NOMO-1 (cell line): Measurements from ENCODE around the gene EGF.
"Not testable (repeated sequence)": the region's sequence is repeated elsewhere in the genome, so short reads cannot be mapped to it uniquely, and the experiment has no call there.

Source experiments
- DNase-seq, 2 experiments: peaks; one replicate each; lab custom pipeline; 2025; ENCODE audit not compliant: unreplicated experiment in 2 of 2; lab: John Stamatoyannopoulos, UW

The EGF gene

DNA sequence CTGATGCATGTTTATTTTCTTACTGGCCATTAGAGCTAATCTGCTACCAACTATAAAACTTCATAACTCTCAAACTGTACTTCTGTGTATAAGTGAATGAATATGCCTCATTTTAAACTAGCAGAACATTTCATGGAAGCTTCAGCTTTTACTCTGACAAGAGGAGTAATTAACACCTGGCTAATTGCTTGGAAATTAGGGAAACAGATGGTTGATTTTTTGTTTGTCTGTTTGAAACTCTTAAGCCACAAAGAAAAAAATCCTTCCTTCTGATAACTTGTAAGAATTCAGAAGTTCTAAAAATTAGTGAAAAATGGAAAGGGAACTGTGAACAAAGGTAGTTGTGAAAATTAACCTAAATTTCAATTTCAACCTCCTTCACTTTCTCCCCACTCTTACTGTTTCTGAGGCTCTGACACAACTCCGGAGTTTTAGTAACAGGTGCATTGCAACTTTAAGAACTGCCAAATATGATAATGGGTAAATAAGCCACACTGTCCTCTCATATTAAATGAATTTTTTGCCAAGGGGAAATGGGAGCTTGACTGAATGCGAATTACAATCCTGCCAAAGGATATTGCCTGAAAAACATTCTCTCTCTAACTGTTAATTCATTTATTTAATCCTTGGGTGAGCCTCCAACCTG is 1.0 kb downstream of the EGF start:
- no peak for DNase-seq

DNA sequence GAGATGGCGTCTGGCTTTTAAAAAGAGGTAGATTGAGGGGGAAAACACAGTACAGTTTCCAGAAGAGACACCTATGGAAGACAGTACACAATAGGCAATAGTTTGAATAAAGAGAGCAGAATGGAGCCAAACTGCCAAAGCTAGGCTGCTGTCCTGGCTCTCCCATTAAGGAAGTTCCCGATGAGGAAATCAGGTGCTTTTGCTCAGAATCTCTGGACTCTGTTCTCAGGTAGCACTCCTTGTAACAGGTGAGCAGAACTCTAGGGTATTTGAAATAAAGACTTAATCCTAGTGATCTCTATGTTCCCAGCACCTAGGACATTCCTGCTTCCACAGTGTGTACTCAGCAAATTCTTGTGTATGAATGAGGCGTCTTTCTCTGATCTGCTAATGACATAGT is 1.6 kb downstream of the EGF start:
- DNase-seq: no peak

DNA sequence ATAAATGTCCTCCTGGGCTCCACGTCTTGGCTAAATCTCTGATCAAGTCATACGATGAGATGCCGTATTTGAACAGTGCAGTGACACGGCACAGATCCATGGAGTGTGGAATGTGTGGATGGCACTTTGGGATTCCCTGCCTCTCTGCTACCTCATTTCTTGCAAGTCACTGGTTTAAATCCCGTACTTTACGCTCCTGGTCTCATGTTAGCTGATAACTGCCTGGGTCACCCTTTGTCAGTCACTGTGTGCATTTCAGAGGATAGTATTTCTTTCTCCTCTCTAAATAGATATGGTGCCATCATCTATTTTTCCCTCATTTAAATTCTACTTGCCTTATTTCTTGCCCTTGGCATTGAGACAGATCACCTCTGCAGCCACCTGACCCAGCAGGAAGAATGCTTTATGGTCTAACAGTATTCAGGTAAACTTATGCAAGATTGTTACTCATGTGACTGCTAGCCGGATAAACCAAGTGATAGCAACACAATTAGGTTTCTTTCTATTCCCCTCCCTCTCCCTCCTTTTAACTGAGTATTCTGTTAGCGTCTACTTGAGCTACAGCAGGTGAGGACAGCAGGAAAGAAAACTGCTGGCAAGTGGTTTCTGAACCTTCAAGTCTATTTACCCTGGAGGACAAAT is 2.8 kb downstream of the EGF start:
- DNase-seq: no peak

DNA sequence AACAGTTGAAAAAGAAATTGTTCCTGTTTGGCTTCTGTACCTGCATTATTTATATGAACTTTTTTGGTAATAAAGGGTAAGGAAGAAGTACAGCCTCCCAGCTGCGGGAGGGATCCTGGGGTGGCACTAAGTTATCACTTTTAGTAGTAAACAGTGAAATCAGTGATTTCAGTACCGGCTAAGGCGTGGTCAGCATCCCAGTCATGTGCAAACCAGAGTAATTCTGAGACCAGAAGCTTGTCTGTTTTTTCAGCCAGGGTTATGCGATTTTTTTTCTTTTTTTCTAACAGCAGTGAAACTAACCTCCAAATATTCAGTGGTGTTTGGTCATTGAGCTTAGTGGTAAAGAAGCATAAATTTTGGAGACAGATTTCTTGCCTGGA is 3.3 kb downstream of the EGF start:
- no peak for DNase-seq

DNA sequence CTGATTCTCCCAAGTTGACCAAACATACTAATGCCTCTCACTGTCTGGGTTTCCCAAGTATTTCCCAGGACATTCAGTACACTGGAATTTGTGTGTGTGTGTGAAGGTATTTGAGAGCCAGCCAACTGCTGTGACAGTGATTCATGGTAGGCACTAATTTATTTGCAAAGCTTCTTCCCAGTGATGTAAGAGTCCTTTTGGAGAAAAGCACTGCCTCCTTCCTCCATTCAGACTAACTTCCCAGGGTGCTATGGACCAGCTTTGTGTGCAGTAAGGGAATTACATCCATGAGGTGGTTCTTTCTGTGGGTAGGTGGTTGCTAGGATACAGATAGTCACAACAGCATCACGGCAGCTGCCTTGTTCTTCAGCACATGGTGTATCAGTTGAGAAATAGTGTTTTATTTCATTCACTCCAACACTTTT is 8.7 kb downstream of the EGF start:
- no peak for DNase-seq

DNA sequence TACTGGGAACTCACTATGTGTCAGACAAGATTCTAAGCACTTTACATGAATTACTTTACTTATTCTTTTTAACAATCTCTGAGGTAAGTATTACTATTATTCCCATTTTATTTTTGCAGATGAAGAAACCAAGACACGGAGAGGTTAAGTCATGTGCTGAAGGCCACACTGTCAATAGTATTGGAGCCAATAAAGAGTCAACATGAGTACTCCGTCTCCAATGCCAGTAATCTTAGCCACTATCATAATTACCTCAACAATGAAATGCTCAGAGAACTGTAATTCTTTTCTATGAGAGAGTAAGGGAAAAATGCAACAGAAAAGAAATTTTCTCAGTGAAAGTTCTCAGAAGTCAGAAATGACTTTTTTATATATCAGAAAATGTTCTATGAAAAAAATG is 12.7 kb downstream of the EGF start:
- no peak for DNase-seq

DNA sequence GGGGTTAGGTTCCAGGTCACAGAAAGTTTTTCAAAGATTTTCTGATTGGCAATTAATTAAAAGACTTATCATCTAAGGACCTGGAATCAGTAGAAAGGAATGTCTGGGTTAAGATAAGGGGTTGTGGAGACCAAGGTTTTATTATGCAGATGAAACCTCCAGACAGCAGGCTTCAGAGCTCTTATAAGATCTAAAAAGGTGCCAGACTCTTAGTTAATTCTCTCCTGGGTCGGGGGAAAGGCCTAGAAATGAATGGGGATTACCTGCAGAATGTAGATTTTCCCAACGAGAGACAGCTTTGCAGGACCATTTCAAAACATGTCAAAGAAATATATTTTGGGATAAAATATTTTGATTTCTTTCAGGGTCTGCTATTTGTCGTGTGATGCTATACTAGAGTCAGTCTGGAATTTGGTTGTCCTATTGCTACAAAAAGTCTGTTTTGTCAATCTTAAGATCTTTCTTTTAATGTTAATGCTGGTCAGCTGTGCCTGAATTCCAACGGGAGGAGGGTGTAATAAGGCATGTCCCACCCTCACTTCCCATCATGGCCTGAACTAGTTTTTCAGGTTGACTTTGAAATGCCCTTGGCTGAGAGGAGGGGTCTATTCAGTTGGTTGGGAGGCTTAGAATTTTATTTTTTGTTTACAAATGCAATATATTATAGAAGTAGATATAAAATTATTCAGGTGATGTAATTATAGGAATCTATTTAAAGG is 15.8 kb downstream of the EGF start:
- DNase-seq: no peak

DNA sequence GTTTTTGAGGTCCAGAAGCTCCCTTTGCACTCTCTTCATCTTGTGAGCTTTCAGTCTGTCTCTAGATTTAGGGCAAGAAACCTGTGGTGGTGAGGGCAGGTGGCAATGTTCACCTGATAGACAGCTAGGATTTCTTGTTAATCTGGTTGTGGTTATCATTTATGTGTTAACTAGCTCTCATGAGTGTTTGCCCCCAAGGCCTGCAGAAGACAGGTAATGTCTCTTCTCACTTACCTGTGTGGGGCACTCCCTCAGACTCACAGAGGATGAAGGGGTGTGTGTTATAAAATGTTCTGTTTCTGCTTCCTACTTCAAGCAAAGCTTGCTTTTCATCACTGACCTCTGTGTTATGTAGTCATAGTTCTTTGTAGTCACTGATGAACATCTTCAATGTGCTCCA is 17.8 kb downstream of the EGF start:
- DNase-seq: no peak

DNA sequence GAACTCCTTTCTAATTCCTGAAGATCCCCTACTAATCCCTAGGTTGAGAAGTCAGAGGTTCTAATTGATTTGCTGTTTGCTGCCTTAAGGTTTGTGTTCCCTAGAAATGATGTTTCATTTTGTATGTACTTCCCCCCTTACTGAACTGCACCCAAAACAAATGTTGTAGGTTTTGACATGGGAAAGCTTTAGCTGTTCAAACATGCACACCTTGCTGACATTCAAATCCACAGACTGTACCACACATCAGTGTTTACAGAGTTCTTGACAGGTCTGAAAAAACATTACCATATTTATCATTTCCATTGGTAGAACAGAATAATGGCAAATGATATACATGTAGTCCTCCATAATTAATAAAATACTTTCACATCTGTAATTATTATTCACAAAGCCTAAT is 18.2 kb downstream of the EGF start:
- DNase-seq: no peak

DNA sequence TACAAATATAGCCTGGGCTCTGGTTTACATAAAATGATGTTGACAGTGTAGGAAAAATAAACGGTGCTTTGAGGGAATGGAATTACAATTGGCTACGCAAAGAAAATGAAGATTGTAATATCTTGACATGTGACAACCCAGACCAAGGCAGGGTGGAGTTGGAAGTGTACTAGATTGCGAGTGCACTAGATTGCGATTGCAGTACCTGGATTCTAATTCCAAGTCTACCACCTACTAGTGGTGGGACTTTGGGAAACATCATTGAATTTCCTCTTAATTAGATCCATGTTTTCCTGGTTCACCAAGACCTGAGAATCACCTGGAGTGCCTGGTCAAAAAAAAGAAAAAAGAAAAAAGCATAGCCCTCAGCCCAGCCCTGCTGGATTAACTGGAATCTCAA is 18.6 kb downstream of the EGF start:
- DNase-seq: no peak

DNA sequence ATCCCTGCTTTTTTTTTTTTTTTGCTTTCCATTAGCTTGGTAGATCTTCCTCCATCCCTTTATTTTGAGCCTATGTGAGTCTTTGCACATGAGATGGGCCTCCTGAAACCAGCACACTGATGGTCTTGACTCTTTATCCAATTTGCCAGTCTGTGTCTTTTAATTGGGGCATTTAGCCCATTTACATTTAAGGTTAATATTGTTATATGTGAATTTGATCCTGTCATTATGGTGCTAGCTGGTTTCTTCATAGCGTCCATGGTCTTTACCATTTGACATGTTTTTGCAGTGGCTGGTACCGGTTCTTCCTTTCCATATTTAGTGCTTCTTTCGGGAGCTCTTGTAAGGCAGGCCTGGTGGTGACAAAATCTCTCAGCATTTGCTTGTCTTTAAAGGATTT is 24.7 kb downstream of the EGF start:
- not testable (repeated sequence) for DNase-seq

DNA sequence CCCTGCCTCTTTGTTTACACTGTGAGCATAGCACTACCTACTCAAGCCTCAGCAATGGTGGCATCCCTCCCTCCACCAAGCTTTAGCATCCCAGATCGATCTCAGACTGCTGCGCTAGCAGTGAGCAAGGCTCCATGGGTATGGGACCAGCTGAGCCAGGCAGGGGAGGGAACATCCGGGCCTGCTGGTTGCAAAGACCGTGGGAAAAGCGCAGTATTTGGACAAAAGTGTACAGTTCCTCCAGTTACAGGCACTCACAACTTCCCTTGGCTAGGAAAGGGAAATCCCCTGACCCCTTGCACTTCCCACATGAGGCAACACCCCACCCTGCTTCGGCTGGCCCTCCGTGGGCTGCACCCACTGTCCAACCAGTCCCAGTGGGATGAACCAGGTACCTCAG is 26.5 kb downstream of the EGF start:
- DNase-seq: no peak

DNA sequence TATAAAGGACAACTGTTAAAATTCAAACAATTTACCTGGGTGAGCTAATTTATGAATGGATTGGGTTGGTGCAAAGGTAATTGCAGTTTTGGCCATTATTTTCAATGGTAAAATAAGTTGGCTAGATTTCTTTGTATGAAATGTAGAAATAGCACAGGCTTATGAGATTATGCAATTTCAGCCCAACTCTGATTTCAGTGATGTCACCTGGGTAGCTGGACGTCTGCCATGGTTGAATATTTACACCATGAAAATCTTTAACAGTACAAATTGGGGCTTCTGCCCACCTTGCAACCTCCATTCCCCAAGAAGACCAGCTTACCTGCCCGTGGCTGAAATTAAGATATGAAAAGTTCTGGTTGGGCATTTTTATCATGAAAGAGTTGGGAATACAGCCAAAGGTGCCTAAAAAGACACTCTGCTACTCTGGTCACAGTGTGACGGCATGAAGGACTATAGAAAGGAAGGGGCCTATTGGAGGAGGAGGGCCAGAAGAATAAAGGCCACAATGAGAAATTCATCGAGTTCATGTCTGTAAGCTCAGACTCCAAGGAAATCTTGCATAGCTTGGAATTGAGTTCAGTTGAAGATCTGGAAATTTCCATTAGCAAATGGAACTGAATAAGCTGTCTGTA is 29.7 kb downstream of the EGF start:
- no peak for DNase-seq

DNA sequence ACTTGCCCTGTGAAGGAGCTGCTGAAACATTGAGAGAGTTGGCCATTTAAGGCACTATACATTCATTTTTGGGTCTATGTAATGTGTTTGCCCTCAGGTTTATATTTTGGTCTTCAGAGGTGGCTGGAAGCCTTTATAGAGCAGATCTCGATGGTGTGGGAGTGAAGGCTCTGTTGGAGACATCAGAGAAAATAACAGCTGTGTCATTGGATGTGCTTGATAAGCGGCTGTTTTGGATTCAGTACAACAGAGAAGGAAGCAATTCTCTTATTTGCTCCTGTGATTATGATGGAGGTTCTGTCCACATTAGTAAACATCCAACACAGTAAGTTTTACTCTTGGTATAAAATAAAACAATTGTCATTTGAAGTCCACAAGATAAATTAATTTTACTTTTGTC is 31.1 kb downstream of the EGF start:
- no peak for DNase-seq

DNA sequence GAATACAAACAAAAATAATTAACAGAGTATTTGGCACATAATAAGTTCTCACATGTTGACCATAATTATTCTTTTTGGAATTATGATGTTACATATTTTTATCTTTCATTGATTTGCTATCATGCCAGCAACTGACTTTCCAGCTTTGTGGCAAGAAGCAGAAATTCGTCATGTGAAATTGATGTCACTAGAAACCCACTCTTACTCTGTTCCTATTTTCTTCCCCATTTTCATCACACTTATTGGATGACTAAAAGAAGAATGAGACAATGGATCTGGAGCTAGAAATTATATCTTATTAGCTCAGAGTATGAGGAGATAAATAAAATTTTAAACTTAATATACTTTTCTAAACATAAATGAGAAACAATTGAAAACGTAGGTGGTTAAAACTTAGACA is 31.9 kb downstream of the EGF start:
- no peak for DNase-seq

DNA sequence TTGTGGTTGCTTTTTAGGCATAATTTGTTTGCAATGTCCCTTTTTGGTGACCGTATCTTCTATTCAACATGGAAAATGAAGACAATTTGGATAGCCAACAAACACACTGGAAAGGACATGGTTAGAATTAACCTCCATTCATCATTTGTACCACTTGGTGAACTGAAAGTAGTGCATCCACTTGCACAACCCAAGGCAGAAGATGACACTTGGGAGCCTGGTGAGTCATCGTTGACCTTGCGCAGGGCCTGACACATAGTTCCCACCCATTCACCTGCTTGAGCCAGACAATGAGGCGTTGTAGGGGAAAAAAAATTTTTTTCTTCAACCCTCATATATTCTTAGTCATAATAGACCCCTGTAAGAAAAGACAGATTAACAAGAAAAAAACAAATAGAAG is 32.4 kb downstream of the EGF start:
- peak; percentile 52 to 61 for DNase-seq

DNA sequence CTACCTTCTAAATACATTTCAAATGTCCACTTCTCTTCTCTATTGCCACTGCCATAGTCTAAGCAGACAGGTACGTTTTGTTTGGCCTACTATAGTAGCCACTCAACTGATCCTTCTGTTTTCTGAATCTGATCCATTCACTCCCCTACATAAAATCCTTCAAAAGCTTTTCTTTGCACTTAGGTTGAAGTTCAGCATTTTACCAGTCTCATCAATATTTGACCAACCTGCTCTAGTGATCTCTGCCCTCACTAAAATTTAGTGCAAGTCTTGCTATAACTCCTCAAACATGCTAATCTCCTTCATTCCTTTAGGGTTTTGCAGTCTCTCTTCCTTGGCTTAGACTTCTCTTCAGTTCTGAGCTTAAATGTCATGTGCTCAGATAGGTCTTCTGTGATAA is 33.4 kb downstream of the EGF start:
- no peak for DNase-seq

DNA sequence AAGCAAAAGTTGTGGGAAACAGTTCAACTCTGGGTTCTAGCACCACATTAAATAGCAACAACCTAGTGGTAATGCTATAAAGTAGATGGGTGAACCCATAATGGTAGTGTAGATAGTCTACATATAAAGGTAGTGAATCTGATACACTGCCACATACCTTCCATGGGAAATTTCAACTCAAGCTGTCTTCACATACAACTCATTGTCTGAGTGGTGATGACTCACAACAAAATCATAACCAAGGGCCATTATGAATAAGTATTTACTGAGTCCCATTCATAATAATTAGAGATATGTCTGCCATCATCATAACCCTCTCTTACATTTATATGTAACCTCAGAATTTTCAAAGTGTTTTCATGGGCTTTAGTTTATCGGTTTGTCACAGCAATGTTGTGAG is 34.8 kb downstream of the EGF start:
- no peak for DNase-seq

DNA sequence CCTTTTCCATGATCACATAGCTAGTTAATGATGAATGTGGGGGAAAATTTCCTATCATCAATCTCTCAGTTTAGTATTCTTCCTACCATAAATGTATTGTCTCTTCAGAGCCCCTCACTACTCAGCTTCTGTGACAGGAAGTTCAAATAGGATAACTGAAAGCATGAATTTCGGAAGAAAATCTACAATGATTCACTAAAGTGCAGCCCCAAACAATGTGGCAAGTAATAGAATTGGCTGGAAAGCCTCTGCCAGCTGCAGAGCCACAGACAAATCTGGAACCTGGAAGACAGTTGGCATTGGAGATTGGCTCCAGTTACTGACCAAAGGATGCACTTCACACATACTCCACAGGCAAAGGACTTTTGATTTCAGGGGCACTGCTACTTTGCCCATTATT is 35.2 kb downstream of the EGF start:
- DNase-seq: no peak

DNA sequence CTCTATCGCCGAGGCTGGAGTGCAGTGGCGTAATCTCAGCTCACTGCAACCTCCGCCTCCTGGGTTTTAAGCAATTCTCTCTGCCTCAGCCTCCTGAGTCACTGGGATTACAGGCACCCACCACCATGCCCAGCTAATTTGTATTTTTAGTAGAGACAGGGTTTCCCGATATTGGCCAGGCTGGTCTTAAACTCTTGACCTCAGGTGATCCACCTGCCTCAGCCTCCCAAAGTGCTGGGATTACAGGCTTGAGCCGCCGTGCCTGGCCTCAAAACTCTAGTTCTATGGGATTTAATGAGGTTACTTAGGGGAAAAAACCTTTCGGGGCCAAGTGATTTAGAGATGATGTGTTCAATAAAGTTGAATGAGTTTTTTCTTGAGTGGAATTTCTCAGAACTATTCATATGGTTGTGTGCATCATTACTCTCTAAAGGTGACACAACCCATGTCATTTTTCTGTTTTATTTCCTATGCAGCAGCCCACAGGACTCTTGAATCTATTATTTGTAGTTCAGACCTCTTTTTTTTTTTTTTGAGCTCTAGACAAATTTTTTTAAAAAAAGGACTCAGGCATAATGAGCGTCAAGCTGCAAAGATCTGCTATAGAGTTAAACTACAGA is 36.5 kb downstream of the EGF start:
- DNase-seq: not testable (repeated sequence)

DNA sequence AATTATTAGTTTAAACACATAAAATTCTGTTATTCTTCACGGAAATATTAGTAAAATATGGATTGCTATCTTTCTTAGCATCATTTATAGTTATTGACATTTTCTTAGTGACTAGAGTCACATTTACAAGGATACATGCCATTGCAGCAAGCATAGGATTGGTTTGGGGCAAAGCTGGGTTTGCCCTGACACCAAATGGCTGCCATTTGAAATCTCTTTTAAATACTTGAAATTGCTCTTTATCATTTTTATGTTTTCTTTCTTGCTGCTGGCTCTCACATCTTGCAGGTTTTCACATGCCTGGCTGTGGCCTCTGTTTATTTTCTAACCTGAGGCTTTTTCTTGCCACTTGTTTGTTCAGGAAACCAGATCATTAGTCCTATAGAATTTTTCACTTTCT is 39.9 kb downstream of the EGF start:
- DNase-seq: no peak
